Jurkat, Clone E6-1 (cell line): ENCODE data around the gene CASKIN1.

Experiments
- DNase-seq: peaks from one replicate; pipeline ENCODE4 v3.0.0-alpha.2; 2011; ENCODE audit warnings: low read depth, low spot score
- H3K4me3 ChIP-seq: 2 replicates; pipeline ENCODE4 v1.5.1; 2011; ENCODE audit warnings: mild to moderate bottlenecking, low read length, control low read depth, moderate library complexity

CASKIN1 gene

DNA sequence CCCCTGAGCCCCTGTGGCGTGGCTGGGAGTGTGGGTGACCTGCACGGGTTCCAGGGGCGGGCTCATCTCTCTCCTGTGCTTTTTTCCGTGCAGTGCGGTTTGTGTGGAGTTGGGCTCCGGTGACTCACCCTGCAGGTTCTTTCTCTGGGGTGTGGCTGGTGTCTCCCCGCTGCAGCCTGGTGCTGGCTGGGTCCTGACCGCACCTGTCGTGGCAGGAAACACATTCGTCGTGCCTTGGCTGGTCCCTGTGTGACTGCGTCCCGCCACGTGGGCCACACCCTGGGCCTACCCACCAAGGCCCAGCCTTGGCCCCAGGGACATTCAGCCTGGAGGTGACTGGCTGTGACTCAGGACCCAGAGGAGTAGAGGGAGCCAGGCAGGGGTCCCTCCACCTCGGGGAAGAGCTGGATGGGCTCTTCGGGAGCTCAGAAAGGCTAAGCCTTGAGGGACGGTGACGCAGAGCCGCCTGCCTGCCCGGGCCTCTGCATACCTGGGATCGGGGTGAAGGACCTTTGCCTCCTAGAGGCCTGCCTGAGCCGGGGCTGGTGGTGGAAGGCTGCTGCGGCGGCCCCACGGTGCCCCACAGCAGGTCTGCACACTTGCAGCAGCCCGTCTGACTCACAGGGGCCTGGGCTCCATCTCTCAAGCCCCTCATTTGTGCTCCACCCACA, 33.1 kb downstream of the CASKIN1 start:
- H3K4me3 ChIP-seq, result no peak overlapping the region
- DNase-seq, result no peak

- no peak for DNase-seq
- H3K4me3 ChIP-seq, result no peak overlapping the region
Measured at GRCh38 chr16:2162676-2163118, 33.7 kb downstream of the CASKIN1 start.

- H3K4me3 ChIP-seq, result no peak overlapping the region
- DNase-seq, result no peak
Measured at GRCh38 chr16:2161911-2162310, 34.5 kb downstream of the CASKIN1 start.

GRCh38 chr16:2160915-2161551, 35.4 kb downstream of the CASKIN1 start:
- no peak for DNase-seq
- no peak overlapping the region for H3K4me3 ChIP-seq

GRCh38 chr16:2159175-2159838, 37.1 kb downstream of the CASKIN1 start:
- no peak overlapping the region for H3K4me3 ChIP-seq
- no peak for DNase-seq

- DNase-seq, result no peak
- H3K4me3 ChIP-seq, result no peak overlapping the region
Measured at GRCh38 chr16:2158262-2158638, 38.2 kb downstream of the CASKIN1 start.

DNA sequence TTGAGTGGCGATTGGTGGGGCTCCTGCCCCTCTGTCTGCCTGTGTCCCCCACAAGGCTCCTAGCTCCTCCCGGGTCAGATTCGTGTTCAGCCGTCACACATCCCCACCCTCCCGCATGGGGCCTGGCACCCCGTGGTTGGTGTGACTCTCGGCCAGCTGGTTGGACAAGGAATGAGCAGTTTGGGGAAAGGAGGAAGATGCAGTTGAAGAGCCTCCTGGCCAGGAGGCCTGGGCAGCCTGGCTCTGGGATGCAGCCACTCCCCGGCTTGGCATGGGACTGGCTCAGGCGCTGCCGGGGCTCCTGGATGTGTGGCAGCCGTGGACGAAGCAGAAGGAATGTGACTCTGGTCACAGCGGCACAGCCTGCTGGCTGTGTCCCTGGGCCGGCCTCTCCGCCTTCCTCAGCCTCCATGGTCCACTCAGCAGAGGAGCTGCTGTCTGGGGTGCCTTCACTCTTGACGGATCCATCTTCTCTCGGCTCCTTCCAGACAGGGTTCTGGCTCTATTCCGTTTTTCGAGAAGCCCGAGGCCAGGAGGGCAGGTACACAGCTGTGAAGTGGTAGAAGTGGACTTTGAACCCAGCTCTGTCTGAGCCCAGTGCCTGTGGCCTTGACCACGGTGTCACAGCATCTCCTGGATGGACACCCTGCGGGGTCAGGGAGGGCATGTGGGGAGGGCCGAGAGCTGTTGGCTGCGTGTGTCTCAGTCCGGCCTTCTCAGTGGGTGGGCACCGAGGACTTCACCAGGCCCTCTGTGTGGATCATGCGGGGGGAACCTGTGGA, 38.7 kb downstream of the CASKIN1 start:
- H3K4me3 ChIP-seq, result no peak overlapping the region
- DNase-seq, result no peak

- no peak for DNase-seq
- peak overlapping the region; percentile 91 for H3K4me3 ChIP-seq
Measured at GRCh38 chr16:2156849-2157224, 39.6 kb downstream of the CASKIN1 start.

GRCh38 chr16:2155977-2156848, 40.2 kb downstream of the CASKIN1 start:
- H3K4me3 ChIP-seq, result peak overlapping the region; percentile 91
- DNase-seq, result no peak

GRCh38 chr16:2155091-2155950, 41.1 kb downstream of the CASKIN1 start, which contains the start of gene TRAF7:
TRAF7 (plus strand) TSS chr16:2155782; CDS start chr16:2163921, 8,139 bp downstream.
- DNase-seq, result peak; percentile 100
- peak within 1 kb of the TSS; percentile 99 for H3K4me3 ChIP-seq

DNA sequence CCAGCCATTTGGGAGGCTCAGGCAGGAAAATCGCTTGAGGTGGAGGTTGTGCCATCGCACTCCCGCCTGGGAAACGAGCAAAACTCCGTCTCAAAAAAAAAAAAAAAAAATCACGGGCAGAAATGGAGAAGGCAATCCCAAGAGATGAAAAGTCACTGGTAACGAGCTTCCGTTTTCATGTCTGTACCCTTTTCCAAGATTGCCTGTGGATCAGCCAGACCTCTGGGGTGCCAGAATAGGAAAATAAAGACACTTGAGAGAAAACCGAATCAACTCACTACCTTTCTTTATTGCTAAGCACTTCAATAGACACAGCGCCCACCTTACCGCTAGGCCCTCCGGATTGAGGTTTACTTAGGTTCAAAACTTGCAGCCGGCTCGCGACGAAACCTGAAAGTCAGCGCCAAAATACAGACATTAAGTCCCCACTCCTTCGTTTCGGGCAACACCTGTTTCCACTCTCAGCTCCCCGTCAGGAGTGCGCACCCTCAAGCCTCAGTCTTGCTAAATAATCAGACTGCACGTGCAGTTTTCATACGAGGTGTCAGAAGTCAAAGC, 41.8 kb downstream of the CASKIN1 start:
- no peak for DNase-seq
- H3K4me3 ChIP-seq, result peak overlapping the region; percentile 99

DNA sequence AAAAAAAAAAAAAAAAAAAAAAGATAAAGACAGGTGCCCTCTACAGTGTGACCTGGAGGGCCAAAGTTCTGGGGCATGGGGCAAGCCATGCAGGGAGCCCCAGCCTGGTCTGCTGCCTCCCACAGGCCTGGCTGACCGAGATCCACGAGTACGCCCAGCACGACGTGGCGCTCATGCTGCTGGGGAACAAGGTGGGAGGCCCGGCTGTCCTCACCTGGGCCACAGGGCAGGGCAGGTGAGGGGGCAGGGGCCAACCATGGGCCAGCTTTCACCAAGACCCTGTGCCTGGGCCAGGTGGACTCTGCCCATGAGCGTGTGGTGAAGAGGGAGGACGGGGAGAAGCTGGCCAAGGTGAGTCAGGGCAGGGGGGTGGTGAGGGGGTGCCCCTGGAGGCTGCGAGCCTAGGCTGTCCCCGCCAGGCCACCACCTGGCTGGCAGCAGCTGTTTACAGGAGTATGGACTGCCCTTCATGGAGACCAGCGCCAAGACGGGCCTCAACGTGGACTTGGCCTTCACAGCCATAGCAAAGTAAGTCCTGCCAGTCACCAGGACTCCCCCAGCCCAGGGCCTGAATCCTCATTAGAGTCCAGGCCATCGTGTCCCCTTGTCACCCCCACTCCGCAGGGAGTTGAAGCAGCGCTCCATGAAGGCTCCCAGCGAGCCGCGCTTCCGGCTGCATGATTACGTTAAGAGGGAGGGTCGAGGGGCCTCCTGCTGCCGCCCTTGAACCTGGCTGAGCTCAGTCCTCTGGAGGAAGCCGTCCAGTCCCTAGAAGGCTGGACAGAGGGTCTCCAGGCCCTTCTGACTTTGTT, 43.5 kb downstream of the CASKIN1 start:
- peak overlapping the region; percentile 99 for H3K4me3 ChIP-seq
- no peak for DNase-seq

- H3K4me3 ChIP-seq, result no peak overlapping the region
- DNase-seq, result no peak
Measured at GRCh38 chr16:2151188-2152091, 45.0 kb downstream of the CASKIN1 start.

DNA sequence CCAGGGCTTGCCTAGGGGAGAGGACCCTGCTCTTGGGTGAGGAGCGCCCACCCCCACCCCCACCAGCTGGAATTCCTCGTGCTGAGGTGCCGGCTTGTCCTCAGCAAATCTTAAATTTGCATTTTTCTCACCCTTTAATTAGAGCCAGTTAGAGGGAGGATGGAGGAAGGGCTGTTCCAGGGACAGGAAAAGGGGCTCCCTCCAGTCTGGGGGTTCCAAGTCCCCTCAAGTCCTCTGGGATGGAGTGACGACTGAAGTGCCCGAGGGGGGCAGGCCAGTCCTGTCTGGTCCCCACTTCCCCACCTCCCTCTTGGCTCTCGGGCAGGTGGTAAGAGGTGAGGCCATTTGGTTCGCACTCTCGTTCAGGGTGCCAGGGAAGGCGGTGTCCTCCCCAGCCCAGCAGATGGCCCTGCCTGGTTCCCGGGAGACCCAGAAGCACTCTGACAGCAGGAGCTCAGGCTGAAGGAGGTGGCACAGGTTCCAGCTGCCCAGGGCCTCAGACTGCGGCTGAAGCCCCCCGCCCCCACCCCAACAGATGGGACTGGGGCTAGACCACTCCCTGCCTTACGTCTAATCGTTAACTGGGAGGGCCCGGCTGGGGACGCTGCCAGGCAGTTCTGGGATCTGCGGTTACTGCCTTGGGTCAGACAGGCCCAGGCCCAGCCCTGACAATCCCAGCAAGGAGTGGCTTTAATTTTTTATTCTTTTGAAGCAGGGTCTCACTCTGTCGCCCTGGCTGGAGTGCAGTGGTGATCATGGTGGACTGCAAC, 45.8 kb downstream of the CASKIN1 start:
- no peak for DNase-seq
- H3K4me3 ChIP-seq, result no peak overlapping the region
